ENCODE measurements around the gene CCDC61. TPM values are rescaled to one million over a fixed set of nuclear protein-coding genes. Genes with fewer than 3 reads are reported as not detected.
A peak's percentile ranks its signal among the peaks of the same experiment; 100 is the strongest.

The CCDC61 gene
- total and polyA plus RNA-seq, 2 of the 8 experiments (the other 6 are each of a cell fraction or from before 2014, with no cell fraction given): 7.8 to 17.4 TPM

DNA sequence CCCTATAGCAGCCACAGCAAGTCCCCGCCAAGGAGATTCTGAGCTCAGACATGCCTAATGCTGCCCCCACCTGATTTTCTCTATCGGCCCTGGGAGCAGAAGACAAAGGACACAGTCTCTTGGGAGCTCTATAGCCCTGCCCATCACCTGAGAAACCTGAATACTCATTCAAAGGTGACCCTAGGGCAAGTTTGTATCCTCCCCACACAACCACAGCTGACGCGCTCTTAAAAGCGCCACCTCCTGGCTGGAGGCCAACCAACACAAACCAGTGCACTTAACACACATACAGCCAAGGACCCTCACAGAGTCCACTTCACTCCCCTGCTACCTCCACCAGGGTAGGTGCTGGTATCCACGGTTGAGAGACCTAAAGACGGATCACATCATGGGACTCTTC is 54.3 kb downstream of the CCDC61 start (continued):
- TF ChIP-seq ASH2L (IDR thresholded peaks at IDR 0.05; ENCODE audit: low read length) (no peak), CHD2 (IDR thresholded peaks at IDR 0.05; ENCODE audit: low read length) (no peak), CEBPB (IDR thresholded peaks at IDR 0.05; ENCODE audit: low read depth, low read length) (no peak), CREB1 (IDR thresholded peaks at IDR 0.05) (peak; percentile 75), HDAC6 (IDR thresholded peaks at IDR 0.05; ENCODE audit: low read depth, low read length) (no peak), MAFK (IDR thresholded peaks at IDR 0.05; ENCODE audit: low read depth, low read length) (no peak), GABPA (IDR thresholded peaks at IDR 0.05; ENCODE audit: borderline replicate concordance, insufficient read depth, low read length) (no peak), SAP30 (IDR thresholded peaks at IDR 0.05; ENCODE audit: insufficient read depth, insufficient replicate concordance, low read length) (no peak), SP2 (IDR thresholded peaks at IDR 0.05; ENCODE audit: low read length) (peak; percentile 11; the same call in 1 of the 2 replicates), NRF1 (IDR thresholded peaks at IDR 0.05; ENCODE audit: low read depth, low read length) (no peak)

Measured in H1 (cell line).